HepG2 (cell line): ENCODE data around the gene ATAD2B.

Source experiments
- TF ChIP-seq, protein P1 (sequence below): sonication (generic); formaldehyde crosslinking; IDR thresholded peaks from 2 replicates; pipeline ENCODE4 v1.5.0; 2020; ENCODE audit warnings: mild to moderate bottlenecking, missing genetic modification reagents, moderate library complexity
- TF ChIP-seq, protein P2 (sequence below), 2 experiments: fragments of 450-650 bp in 1 of 2; sonication (generic) in 1 of 2; formaldehyde crosslinking in 1 of 2; IDR thresholded peaks; 2 replicates each; pipeline versions ENCODE4 v1.6.1 to v1.8.0; 2016 to 2022; ENCODE audit warnings: antibody characterized with exemption in 1 of 2, mild to moderate bottlenecking in 1 of 2, missing genetic modification reagents in 1 of 2

DNA sequence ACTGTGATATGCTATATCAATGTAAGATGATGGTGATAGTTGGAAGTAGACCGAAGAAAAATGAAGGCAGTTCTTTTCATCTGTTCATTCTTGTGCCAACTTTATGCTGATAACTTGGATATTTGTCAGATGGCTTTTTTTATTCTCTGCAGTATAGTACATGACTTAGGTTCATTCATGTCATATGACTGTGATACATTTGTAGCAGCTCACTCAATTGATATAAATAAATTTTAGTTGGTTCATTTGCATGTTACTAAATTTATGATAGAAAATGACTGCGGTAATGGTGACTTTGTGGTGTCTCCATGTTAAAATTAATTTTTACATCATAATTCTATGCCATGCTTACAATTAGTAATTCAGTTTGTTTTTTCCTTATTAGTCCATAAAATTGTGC lies 20.4 kb upstream of the ATAD2B start:
- TF ChIP-seq, protein P1, sequence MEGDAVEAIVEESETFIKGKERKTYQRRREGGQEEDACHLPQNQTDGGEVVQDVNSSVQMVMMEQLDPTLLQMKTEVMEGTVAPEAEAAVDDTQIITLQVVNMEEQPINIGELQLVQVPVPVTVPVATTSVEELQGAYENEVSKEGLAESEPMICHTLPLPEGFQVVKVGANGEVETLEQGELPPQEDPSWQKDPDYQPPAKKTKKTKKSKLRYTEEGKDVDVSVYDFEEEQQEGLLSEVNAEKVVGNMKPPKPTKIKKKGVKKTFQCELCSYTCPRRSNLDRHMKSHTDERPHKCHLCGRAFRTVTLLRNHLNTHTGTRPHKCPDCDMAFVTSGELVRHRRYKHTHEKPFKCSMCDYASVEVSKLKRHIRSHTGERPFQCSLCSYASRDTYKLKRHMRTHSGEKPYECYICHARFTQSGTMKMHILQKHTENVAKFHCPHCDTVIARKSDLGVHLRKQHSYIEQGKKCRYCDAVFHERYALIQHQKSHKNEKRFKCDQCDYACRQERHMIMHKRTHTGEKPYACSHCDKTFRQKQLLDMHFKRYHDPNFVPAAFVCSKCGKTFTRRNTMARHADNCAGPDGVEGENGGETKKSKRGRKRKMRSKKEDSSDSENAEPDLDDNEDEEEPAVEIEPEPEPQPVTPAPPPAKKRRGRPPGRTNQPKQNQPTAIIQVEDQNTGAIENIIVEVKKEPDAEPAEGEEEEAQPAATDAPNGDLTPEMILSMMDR: no peak
- TF ChIP-seq, protein P2, sequence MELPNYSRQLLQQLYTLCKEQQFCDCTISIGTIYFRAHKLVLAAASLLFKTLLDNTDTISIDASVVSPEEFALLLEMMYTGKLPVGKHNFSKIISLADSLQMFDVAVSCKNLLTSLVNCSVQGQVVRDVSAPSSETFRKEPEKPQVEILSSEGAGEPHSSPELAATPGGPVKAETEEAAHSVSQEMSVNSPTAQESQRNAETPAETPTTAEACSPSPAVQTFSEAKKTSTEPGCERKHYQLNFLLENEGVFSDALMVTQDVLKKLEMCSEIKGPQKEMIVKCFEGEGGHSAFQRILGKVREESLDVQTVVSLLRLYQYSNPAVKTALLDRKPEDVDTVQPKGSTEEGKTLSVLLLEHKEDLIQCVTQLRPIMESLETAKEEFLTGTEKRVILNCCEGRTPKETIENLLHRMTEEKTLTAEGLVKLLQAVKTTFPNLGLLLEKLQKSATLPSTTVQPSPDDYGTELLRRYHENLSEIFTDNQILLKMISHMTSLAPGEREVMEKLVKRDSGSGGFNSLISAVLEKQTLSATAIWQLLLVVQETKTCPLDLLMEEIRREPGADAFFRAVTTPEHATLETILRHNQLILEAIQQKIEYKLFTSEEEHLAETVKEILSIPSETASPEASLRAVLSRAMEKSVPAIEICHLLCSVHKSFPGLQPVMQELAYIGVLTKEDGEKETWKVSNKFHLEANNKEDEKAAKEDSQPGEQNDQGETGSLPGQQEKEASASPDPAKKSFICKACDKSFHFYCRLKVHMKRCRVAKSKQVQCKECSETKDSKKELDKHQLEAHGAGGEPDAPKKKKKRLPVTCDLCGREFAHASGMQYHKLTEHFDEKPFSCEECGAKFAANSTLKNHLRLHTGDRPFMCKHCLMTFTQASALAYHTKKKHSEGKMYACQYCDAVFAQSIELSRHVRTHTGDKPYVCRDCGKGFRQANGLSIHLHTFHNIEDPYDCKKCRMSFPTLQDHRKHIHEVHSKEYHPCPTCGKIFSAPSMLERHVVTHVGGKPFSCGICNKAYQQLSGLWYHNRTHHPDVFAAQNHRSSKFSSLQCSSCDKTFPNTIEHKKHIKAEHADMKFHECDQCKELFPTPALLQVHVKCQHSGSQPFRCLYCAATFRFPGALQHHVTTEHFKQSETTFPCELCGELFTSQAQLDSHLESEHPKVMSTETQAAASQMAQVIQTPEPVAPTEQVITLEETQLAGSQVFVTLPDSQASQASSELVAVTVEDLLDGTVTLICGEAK (IDR thresholded peaks at IDR 0.05): no peak
- TF ChIP-seq, protein P2 (CRISPR knock-in tag; IDR thresholded peaks at IDR 0.05): no peak
